GM12801 (cell line): Measurements from ENCODE around the gene POLR1B.

Experiments
- TF ChIP-seq, protein P1 (sequence below): IDR thresholded peaks from one replicate; pipeline ENCODE4 v1.5.1; 2011; ENCODE audit warnings: control low read depth; ENCODE audit not compliant: insufficient read length; ENCODE audit errors: extremely low read depth

Gene POLR1B

DNA sequence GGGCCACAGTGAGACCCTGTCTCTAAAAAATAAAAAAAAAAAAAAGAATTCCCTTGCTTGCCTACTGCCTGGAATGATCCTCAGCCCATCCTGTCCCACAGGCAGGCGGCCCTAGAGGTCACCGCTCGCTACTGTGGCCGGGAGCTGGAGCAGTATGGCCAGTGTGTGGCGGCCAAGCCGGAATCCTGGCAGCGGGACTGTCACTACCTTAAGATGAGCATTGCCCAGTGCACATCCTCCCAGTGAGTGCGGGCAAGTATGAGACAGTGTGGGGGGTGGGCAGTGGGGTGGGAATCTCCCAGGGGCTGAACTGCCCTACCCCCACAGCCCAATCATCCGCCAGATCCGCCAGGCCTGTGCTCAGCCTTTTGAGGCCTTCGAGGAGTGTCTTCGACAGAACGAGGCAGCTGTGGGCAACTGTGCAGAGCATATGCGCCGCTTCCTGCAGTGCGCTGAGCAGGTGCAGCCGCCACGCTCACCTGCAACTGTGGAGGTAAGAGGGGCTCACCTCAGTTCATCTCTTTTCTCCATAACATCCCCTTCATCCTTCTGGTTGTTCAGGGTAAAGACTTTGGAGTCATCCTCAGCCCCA lies 43.7 kb downstream of the POLR1B start:
- TF ChIP-seq, protein P1, sequence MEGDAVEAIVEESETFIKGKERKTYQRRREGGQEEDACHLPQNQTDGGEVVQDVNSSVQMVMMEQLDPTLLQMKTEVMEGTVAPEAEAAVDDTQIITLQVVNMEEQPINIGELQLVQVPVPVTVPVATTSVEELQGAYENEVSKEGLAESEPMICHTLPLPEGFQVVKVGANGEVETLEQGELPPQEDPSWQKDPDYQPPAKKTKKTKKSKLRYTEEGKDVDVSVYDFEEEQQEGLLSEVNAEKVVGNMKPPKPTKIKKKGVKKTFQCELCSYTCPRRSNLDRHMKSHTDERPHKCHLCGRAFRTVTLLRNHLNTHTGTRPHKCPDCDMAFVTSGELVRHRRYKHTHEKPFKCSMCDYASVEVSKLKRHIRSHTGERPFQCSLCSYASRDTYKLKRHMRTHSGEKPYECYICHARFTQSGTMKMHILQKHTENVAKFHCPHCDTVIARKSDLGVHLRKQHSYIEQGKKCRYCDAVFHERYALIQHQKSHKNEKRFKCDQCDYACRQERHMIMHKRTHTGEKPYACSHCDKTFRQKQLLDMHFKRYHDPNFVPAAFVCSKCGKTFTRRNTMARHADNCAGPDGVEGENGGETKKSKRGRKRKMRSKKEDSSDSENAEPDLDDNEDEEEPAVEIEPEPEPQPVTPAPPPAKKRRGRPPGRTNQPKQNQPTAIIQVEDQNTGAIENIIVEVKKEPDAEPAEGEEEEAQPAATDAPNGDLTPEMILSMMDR = no peak

DNA sequence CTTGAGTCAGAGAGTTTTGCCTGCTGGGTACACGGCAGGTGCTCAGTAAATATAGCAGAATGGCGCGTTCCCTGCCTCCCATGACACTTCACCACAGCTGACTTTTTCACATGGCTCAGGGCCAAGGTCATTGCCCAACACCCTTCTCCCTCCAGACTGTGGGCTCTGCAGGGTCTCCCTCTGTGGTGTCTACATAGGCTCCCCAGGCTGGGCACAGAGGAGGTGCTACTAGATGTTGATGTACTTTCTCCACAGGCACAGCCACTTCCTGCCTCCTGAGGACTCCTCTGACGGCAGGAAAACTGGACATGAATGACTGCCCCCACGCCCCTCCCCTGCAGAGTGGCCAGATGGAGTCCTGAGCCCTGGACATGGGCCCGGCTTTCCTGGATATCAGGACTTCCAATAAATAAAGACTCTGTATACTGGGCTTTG lies 46.4 kb downstream of the POLR1B start:
- TF ChIP-seq, protein P1 = no peak

DNA sequence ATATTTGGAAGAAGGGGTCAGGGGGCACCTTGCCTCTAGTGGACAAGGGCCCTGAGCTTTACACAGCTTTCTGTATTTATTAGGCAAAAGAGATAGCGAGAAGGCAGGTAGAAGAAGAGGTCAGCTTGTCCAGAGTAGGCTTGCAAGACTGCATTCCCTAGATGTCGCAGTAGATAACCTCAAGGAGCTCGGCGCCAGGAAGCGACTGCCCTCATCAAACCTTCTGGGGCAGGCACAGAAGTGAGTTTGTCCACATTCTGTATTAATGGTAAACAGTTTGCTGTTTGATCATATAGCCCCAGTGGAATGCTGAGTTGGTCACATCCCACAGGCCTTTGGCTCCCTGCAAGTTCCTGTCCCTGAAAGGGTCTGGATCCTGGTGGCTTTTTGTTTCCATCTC lies 49.1 kb downstream of the POLR1B start:
- TF ChIP-seq, protein P1 = no peak

DNA sequence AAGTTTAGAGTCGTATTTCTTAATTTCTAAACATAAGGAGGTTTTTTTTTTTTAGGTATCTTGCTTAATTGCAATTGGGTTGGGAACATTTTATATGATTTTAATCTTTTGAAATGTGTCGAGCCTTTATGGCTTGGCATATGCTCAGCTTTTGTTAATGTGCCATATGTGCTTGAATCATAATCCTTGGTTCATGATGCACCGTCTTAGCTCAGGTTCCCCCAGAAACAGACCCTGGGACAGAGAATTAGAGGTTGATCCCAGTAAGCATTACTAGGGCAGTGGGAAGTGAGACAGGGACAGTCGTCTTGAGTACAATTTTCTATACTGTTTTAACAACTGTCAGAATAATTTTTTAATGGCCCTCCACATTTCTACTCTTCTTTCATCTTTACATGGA lies 51.5 kb downstream of the POLR1B start:
- TF ChIP-seq, protein P1 = no peak

DNA sequence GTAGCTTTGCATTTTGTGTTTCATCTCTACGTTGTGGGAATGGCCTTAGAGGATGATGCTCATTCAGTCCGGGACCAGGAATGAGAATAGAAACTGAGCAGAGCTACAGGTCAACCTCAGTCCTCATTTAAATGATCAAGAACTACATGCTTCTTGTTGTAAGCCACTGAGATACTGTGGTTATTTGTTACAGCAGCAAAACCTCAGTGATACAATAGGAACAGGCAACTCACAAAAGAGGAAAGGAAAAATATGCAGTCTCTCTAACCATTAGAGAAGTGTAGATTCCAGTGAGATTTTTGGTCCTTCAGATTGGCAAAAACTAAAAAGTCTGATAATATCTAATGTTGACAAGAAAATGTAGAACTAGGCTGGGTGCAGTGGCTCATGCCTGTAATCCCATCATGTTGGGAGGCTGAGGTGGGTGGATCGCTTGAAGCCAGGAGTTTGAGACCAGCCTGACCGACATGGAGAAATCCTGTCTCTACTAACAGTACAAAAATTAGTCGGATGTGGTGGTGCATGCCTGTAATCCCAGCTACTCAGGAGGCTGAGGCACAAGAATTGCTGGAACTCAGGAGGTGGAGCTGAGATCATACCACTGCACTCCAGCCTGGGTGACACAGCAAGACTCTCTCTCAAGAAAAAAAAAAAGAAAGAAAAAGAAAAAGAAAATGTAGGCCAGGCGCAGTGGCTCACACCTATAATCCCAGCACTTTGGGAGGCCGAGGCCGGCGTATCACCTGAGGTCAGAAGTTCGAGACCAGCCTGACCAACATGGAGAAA lies 55.5 kb downstream of the POLR1B start:
- TF ChIP-seq, protein P1 = no peak

DNA sequence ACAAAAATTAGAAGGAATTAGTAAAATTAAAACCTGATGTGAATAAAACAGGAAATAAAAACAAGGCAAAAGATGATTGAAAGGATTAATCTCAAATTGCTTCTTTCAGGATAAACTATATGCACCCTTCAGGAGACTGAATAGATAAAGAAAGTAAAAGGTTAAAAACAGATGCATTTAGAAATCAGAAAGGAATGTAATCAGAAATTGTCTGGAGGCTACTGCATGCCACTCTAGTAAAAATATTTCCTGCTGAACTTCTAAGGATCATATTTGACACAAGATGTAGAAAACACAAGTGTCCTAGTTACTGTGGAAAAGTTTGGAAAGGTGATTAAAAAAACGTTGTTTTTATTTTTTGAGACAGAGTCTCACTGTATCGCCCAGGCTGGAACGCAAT lies 58.4 kb downstream of the POLR1B start:
- TF ChIP-seq, protein P1 = no peak

DNA sequence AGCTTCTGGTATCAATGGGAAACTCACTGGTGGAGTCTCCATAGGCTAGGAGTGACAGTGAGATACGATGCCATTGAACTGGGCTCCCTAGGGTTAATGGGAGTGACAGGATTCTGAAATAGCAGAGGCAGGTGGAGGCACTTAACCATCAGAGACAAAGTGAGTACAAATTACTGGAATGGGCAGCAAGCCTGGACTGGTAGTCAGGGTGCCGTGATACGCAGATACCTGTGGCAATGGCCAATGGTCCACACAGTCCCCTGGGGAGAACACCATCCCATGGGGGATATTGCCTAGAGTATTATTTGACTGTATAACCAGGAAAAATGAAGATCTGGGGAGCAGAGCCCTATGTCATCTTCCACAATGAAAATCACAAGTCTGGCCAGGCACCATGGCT lies 59.5 kb downstream of the POLR1B start:
- TF ChIP-seq, protein P1 = no peak
